VCaP (cell line): ENCODE data around the gene HEATR9.

Experiments
- H3K27ac ChIP-seq: fragments of 450-650 bp; 2 replicates; pipeline ENCODE4 v1.5.1; 2017
- TF ChIP-seq, protein P1 (sequence below): fragments of 450-650 bp; conservative IDR thresholded peaks from 2 replicates; pipeline ENCODE4 v1.5.1; 2017; ENCODE audit warnings: mild to moderate bottlenecking, moderate library complexity

Gene HEATR9

DNA sequence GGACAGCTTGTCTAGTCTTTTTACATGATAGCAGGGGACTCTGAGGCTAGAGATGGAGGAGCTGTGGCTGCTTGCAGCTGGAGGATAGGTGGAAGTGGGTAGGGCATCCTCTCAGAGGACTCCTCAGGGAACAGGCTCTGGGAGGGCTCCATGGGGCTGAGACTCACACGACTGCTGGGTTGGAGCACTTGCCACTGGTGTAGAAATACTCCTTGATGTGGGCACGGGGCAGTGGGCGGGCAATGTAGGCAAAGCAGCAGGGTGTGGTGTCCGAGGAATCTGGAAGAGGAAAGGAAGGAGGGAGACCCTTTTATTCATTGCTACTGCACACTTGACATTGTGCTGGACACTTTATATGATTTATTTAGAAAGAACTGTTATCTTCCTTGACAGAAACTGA, 9.7 kb upstream of the HEATR9 start:
- TF ChIP-seq, protein P1, sequence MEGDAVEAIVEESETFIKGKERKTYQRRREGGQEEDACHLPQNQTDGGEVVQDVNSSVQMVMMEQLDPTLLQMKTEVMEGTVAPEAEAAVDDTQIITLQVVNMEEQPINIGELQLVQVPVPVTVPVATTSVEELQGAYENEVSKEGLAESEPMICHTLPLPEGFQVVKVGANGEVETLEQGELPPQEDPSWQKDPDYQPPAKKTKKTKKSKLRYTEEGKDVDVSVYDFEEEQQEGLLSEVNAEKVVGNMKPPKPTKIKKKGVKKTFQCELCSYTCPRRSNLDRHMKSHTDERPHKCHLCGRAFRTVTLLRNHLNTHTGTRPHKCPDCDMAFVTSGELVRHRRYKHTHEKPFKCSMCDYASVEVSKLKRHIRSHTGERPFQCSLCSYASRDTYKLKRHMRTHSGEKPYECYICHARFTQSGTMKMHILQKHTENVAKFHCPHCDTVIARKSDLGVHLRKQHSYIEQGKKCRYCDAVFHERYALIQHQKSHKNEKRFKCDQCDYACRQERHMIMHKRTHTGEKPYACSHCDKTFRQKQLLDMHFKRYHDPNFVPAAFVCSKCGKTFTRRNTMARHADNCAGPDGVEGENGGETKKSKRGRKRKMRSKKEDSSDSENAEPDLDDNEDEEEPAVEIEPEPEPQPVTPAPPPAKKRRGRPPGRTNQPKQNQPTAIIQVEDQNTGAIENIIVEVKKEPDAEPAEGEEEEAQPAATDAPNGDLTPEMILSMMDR: no peak
- H3K27ac ChIP-seq: no peak overlapping the region

DNA sequence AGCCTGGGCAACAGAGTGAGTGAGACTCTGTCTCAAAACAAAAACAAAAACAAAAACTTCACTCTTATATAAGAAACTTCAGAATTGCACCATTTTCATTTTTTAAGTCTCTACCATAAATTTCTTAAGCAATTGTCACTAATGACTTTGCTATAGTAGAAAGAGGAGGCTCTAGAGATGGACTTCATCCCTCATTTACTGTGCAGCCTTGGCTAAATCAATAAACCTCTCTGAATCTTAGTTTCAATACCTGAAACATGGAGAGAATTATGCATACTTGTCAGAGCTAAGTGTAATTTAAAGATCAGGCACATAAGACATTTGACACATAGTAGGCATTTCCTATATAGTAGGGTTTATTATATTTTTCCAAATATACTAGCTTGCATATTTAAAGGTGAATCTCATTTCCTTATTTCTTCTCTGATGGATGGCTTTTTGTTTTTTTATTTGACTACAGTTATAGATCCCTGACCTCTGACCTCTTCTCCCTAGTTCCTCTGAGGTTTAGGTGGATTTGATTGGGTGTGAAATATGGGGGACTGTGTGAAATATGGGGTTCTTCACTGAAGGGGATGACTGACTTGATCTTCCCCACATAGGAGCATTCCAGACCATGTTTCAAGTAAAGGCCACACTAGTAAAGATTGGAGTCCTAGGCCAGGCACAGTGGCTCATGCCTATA, 8.8 kb upstream of the HEATR9 start:
- TF ChIP-seq, protein P1: no peak
- no peak overlapping the region for H3K27ac ChIP-seq

DNA sequence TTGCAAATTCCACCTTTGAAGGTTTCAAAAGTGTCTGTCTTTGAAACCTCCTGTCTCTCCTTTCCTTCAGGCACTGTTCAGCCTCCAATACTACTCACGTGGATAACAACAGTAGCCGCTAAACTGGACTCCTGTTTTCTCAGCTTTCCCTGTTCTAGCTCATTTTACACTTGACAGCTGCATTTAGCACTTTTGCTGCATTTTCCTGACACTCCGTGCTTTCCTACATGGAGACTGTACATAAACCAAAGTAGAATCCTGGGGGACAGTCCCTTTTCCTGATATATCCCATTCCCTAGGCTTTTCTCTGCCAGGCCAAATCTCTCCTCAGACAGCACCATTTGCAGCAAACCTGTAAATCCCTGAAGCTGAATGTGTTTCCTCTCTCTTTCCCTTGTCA, 7.8 kb upstream of the HEATR9 start:
- H3K27ac ChIP-seq: no peak overlapping the region
- TF ChIP-seq, protein P1: no peak

DNA sequence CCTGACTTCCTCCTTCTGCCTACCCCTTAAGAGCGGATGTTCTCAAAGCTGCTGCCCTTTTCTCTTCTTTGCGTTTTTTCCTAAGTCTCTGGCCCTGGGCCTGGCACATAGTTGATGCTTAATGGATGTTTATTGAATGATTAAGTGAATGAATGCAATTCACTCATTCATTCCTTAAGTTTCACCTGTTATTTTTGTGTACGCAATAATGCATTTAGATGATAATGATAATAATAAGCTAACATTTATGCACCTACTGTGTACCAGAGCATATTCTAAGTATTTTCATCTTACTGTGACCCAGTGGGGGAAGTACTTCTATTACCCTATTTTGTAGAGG, 7.1 kb upstream of the HEATR9 start:
- H3K27ac ChIP-seq: no peak overlapping the region
- TF ChIP-seq, protein P1: no peak

DNA sequence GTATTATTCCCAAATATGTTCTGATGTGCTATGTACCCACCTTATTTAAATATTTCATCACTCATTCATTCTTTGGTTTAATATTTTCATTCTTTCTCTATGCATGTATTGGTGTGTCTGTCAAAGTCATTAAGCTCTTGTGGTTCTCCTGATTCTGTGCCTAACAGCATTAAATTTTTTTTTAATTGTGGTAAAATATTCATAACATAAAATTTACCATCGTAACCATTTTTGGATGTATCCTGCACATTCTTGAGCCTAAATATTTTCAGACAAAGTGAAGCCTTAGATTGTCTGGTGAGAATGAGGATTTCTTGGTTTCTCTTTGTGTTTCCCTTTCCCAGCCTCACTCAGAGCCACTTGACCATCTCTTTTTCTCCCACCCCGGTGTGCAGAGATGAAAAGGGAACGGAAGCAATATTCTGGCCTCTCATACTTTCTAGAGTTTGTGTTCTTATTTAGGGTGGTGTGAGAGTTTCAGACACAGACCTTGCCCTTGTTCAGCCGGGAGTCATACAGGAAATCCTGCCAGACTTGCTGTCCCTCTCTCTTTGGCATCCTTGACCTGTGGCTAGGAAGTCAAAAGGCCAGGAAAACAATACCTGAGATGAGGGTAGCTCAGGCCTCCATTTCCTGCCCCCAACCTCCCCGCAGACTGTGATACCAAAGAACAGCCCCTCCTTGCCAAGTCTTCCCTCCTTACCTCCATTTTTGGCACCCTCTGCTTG, 6.5 kb upstream of the HEATR9 start:
- no peak overlapping the region for H3K27ac ChIP-seq
- TF ChIP-seq, protein P1: no peak

DNA sequence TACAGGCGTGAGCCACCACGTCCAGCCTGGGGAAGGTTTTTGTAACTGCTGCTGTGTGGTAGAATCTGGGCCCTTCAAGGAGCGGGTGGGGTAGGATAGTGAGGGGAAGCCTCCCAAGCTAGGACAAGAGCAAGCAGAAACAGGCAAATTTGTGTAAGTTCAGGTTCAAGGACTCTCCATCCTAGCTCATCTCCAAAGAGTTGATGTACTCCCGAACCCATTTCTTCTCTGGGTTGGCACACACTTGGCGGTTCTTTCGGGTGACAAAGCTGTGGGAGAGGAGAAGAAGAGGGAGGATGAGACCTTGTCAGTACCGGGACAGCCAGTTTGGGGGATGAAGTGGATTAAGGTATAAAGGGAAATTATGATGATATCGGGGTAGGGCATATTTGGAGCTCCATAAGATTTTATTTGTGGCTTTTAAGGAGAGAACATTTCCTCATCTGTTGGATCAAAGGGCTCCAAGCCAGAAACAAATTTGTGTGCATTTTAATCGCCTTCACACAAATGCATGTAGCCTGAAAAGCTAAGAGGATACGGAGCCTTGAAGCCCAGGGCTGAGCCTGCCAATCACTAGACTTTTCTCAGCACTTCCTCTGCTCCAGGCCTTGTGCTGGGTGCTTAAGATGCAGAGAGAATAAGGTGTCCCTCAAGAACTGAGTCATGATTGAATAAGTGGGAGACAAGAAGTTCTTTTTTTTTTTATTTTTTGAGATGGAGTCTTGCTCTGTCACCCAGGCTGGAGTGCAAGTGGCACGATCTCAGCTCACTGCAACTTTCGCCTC, 3.7 kb upstream of the HEATR9 start:
- TF ChIP-seq, protein P1: no peak
- no peak overlapping the region for H3K27ac ChIP-seq
